ENCODE measurements around the gene MARCHF9. TPM values are rescaled to one million over a fixed set of nuclear protein-coding genes. Genes with fewer than 3 reads are reported as not detected.

Gene MARCHF9
- polyA plus RNA-seq, 3 donors = 17.7 to 24.1 (median 23.4) TPM

DNA sequence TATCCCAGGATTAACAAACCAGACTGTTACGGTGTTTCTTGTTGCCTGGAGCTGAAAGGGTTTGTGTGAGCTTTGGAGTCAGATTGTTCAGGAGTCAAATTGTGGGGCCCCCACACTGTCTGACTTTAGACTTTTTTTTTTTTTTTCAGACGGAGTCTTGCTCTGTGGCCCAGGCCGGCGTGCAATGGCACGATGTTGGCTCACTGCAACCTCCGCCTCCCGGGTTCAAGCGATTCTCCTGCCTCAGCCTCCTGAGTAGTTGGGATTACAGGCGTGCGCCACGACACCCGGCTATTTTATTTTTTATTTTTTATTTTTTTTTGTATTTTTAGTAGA lies 28.5 kb downstream of the MARCHF9 start:
- no peak for DNase-seq

DNA sequence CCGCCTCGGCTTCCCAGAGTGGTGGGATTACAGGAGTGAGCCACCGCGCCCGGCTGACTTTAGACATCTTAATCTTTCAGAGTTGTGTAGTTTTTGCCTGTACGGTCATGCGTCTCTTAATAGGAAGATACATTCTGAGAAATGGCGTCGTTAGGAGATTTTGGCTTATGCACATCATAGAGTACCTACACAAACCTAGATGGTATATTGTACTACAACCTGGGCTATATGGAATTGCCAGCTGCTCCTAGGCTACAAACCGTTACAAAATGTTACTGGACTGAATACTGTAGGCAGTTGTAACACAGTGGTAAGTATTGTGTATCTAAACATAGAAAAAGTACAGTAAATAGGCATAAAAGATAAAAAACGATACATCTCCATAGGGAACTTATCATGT lies 29.0 kb downstream of the MARCHF9 start:
- DNase-seq = no peak

- DNase-seq = no peak
Observed at GRCh38 chr12:57793920-57794319, 39.0 kb downstream of the MARCHF9 start.

DNA sequence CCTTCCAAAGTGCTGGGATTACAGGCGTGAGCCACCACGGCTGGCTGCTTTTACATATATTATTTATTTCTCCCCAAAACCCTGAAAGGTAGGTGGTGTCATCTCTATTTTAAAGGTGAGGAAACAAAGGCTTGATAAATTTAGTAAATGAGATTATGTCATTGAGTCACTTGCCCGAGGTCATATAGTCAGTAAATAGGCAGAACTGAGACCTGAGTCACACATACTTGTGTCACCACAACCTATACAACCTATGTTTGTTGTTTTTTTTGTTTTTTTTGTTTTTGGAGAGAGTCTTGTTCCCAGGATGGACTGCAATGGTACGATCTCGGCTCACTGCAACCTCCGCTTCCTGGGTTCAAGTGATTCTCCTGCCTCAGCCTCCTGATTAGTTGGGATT lies 40.5 kb downstream of the MARCHF9 start:
- no peak for DNase-seq

DNA sequence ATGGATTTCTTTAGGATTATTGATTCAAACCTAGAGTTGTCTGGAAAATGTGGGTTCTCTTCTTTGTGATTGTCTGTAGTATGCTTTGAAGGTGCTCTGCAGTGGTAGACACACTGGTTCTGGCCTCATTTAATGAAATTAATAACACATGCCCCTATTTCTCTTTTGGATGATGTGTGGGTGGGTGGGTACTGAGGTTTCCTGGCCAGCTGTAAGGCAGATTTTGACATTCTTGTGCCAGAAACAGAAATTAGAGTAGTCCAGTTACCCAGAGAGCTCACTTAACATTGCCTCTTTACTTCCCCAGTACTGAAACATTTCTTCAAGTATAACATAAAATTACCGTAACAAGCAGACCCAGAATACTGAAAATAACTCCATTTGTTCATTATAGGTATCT lies 42.1 kb downstream of the MARCHF9 start:
- no peak for DNase-seq

DNA sequence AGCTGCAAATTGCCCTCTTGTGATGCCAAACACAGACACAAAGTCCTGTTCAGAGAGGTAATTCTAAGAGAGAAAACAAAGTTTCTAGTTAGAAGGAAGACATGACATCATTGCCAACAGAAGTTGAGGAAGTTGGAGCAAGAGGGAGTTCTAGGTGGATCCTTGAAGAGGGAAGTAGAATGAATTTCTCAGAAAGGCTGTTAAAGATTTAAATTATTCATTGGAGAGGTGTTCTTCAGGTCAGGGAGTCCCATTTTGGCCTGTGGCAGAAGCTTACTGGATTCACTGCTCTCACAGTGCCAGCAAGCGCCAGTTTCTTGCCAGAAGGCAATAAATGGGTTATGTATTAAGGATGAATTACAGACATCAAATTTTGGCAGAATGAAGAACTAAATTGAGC lies 43.0 kb downstream of the MARCHF9 start:
- DNase-seq = no peak

GRCh38 chr12:57800965-57801364 lies 46.1 kb downstream of the MARCHF9 start:
- DNase-seq = no peak

DNA sequence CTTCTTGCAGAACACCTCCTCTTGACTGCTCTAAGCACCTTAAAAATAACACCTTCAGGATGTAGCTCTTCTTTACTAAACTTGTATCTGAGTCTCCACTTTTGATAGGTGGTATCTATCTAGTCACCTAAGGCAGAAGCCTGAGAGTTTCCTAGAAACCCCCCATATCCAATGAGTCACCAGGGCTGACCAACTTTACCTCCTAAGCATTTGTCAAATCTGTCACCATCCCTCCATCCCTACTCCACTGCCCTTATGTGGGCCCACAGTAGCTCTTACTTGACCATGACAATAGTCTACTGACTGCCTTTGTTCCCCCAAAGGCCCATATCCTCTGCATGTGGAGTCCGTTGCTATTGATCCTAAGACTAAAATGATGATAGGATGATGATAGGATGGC lies 47.7 kb downstream of the MARCHF9 start:
- no peak for DNase-seq

DNA sequence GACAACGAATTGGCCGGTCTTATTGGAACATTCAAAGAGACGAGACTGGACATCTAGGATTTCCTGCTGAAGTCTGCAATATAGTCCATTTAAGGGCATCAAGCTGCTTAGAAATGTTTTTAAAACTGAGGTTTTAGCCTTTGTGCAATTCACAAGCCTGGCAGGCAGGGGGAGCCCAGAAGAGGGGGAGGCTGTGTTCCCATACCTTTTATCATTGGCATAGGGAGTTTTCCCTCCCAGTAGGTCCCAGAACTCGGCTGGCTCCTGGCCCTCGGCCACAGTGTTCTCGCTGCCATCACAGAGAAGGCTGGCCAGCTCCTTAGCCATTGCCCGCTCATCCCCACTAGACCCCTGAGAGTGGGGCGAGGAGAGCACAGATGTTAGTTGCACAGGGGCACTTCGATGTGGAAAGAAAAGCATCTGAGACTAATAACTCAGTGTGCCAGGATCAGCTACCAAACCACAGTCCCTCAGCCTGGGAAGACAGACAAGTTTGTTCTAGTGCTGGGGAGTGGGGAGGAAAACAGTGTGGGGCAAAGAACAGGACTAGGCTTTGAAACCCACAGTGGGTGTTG lies 48.5 kb downstream of the MARCHF9 start:
- DNase-seq = no peak

DNA sequence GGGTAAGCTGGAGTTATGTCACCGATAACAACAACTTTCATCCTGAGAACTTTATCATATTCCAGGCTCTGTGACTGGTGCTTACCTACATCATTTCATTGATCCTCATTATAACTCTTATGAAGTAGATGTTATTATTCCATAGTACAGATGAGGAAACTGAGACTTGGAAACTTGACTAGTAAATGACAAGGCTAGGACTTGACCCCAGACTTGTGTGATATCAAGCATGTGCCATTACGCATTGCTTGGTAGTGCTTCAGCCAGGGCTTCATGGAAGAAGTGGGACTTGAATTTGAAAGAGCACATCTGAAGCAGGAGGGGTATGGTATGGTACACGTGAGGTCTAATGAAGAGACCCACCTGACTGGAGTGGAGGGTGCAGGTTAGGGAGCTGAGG lies 51.8 kb downstream of the MARCHF9 start:
- DNase-seq = no peak

DNA sequence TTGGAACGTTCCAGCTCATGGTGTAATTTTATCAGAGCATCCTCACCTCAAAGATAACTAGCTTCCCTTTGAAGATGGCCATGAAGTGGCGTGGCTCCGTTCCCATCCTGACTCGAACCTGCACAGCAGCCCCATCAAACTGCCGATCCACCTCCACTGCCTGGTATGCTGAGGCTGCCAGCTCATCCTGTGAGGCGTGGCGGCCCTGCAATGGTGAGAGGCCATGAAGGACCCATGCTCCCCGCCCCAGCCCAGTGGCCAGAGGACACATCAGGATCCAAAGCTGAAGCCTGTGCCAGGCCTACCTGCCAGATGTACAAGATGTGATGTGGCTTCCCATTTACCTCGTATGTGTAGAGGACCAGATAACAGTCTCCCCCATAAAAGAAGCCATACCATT lies 52.4 kb downstream of the MARCHF9 start:
- DNase-seq = no peak

DNA sequence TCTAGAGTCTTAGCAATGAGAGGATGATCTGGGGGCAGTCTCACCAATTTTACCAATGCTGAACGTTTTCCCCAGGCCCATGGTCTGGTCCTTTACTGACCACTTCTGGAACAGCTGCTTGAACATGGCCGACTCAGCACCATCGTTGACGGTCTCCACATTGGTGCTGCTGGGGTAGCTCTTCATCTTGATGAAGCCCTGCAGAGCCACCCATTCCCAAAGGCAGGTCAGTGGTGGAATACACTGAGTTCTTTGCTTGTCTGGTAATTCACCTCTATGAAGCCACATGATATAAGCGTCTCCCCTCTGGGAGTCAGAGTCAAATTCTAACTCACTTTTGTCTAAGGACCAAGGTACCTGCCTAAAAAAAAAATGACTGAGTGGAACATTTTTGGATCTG lies 53.4 kb downstream of the MARCHF9 start:
- no peak for DNase-seq

DNA sequence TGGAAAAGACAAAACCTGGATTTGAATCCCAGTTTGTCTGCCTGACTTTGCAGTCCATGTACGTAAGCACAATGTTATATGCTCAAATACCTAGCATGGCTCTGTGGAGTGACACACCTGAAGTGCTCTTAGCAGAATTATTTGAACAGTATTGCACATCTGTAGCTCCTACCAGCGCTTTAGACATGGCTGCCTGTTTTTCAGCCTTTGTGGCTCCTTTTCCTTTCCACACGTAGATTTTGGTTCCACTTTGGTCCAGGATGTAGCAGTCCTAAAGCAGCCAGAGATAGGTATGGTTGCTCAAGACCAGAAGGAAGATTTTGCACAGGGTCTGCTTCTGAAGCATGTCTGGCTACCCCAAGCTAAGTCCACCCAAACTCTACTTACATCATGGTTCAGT lies 54.5 kb downstream of the MARCHF9 start:
- DNase-seq = no peak

Other genes starting within 250 kb of the MARCHF9 start
- gene DDIT3, start 234.6 kb upstream of the MARCHF9 start, polyA plus RNA-seq (ENCODE audit: insufficient read length in 3 of 3) = 10 to 100 TPM; 27.5 to 31.3 (median 31.2) TPM
- gene MBD6, start 232.3 kb upstream of the MARCHF9 start, polyA plus RNA-seq (ENCODE audit: insufficient read length in 3 of 3) = 10 to 100 TPM; 61.1 to 96.4 (median 80.6) TPM
- 100 to 1,000 TPM; 162 to 175 (median 171) TPM for gene DCTN2, start 207.9 kb upstream of the MARCHF9 start, polyA plus RNA-seq (ENCODE audit: insufficient read length in 3 of 3)
- gene KIF5A, start 205.1 kb upstream of the MARCHF9 start, polyA plus RNA-seq (ENCODE audit: insufficient read length in 3 of 3) = under 1 TPM; 0.41 to 0.68 (median 0.65) TPM
- 10 to 100 TPM; 37.2 to 45.5 (median 37.9) TPM for gene PIP4K2C, start 163.9 kb upstream of the MARCHF9 start, polyA plus RNA-seq (ENCODE audit: insufficient read length in 3 of 3)
- gene DTX3, start 150.3 kb upstream of the MARCHF9 start, polyA plus RNA-seq (ENCODE audit: insufficient read length in 3 of 3) = 10 to 100 TPM; 61.2 to 67.0 (median 63.0) TPM
- 10 to 100 TPM; 24.9 to 33.9 (median 33.4) TPM for gene ARHGEF25, start 143.7 kb upstream of the MARCHF9 start, polyA plus RNA-seq (ENCODE audit: insufficient read length in 3 of 3)
- 1 to 10 TPM in 1 of 3 donors, under 1 TPM in 2; 0.87 to 1.1 (median 0.94) TPM for gene B4GALNT1, start 121.9 kb upstream of the MARCHF9 start, polyA plus RNA-seq (ENCODE audit: insufficient read length in 3 of 3)
- gene OS9, start 61.0 kb upstream of the MARCHF9 start, polyA plus RNA-seq (ENCODE audit: insufficient read length in 3 of 3) = 100 to 1,000 TPM; 197 to 226 (median 220) TPM
- 1 to 10 TPM in 2 of 3 donors, under 1 TPM in 1; 0.93 to 1.9 (median 1.5) TPM for gene AGAP2, start 16.4 kb upstream of the MARCHF9 start, polyA plus RNA-seq (ENCODE audit: insufficient read length in 3 of 3)
- 10 to 100 TPM; 81.2 to 99.3 (median 93.6) TPM for gene TSPAN31, start 10.1 kb upstream of the MARCHF9 start, polyA plus RNA-seq (ENCODE audit: insufficient read length in 3 of 3)
- gene CDK4, start 2.8 kb upstream of the MARCHF9 start, polyA plus RNA-seq (ENCODE audit: insufficient read length in 3 of 3) = 100 to 1,000 TPM; 244 to 266 (median 256) TPM
- 1 to 10 TPM in 2 of 3 donors, under 1 TPM in 1; 0.80 to 2.4 (median 1.6) TPM for gene CYP27B1, start 12.0 kb downstream of the MARCHF9 start, polyA plus RNA-seq (ENCODE audit: insufficient read length in 3 of 3)
- gene METTL1, start 17.0 kb downstream of the MARCHF9 start, polyA plus RNA-seq (ENCODE audit: insufficient read length in 3 of 3) = 10 to 100 TPM; 28.0 to 35.8 (median 31.3) TPM
- gene EEF1AKMT3, start 17.5 kb downstream of the MARCHF9 start, polyA plus RNA-seq (ENCODE audit: insufficient read length in 3 of 3) = 10 to 100 TPM in 2 of 3 donors, 1 to 10 TPM in 1; 9.3 to 13.7 (median 13.4) TPM
- gene TSFM, start 27.7 kb downstream of the MARCHF9 start, polyA plus RNA-seq (ENCODE audit: insufficient read length in 3 of 3) = 10 to 100 TPM; 38.7 to 46.9 (median 45.0) TPM
- gene AVIL, start 63.6 kb downstream of the MARCHF9 start, polyA plus RNA-seq (ENCODE audit: insufficient read length in 3 of 3) = 10 to 100 TPM in 2 of 3 donors, 1 to 10 TPM in 1; 8.6 to 20.7 (median 19.9) TPM
- gene CTDSP2, start 91.6 kb downstream of the MARCHF9 start, polyA plus RNA-seq (ENCODE audit: insufficient read length in 3 of 3) = 100 to 1,000 TPM; 247 to 261 (median 259) TPM
- 10 to 100 TPM; 11.6 to 12.6 (median 12.3) TPM for gene ATP23, start 186.5 kb downstream of the MARCHF9 start, polyA plus RNA-seq (ENCODE audit: insufficient read length in 3 of 3)